HG03025 (cell line): ENCODE results near the gene EGR2.

Experiments used
- ATAC-seq: cut with Tn5 transposase; IDR thresholded peaks from one replicate; pipeline ENCODE4 v1.9.1; 2021; ENCODE audit warnings: mild to moderate bottlenecking, moderate library complexity; ENCODE audit not compliant: unreplicated experiment, low FRiP score

EGR2 gene

DNA sequence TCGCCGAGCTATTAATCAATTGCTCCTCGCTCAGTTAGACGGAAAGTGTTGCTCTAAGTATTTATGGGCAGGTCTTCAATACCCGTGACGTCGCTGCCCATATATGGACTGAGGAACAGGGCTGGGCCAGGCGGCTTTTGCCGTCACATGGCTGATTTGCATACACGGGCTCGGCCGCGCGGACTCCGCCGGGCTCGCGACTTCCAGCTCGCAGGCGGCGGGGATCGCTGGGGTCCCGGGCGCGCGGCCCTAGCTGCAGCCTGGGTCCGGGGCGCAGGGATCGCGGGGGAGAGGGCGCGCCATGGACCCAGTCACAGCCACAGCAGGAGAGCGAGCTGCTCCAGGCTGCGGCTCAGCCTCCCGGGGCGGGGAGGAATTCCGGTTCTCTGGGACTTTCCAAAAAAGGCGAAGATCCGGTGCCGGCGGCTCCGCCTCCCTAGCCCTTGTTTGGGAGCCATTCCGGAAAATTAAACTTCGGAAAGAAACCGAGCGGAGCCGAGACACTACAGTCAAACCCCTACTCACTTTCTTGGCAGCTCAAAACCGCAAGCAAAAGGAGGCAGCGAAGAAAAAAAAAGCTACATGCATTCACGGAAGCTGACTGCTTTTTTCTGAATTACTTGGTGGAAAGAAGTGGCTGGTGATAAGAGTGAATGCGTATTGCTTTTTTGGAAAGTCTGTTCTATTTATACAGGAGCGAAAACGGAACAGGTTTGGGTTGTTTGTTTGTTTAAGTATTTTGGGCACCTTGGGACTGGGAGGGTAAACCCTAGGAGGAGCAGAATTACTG, at the start of gene EGR2:
Gene EGR2 (minus strand): TSS at position 36 of the 790 bp plus-strand sequence. CDS start 337 bp downstream, outside the sequence.
- peak; percentile 72 for ATAC-seq

- no peak for ATAC-seq
Measured at GRCh38 chr10:62862447-62862846, 46.3 kb upstream of the EGR2 start.

- ATAC-seq = no peak
Measured at GRCh38 chr10:62861507-62861906, 45.3 kb upstream of the EGR2 start.

DNA sequence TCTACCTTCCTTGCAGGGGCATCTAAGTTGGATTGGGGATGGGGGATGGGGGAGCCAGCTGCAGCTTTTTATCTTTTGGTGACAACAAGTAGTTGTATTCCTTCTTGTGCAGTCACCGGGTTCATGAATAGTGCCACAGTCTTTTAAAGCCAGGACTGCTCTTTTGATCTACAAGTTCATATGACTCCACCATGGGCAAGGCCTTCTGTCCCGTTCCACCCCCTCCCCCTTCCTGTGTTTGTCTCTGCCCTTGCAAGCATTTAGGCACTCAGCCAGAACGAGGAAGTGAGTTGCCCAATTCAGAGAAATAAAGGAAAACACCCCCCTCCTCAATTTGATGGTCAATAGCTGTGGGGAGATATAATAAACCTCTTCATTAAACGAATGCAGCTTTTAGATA, 44.8 kb upstream of the EGR2 start:
- no peak for ATAC-seq

DNA sequence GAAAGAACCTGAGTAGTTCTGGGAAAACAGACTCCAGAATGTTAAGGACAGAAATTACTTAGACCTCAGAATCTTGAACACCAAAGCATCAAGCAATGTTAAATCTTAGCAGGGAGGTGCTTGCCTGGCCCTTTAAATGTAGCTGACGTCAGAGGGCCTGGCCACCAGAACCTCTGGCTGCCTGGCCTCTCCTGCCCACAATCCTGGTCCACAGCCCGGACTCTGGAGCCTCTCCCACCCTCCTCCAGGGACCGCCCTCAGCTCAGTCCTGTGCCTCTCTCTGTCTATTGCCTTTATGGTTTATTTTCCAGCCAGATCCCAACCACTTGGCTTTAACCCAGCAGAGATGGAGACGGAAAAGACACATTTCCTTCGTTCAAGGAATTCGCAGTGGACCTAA, 42.2 kb upstream of the EGR2 start:
- no peak for ATAC-seq

GRCh38 chr10:62856021-62856420, 39.9 kb upstream of the EGR2 start:
- ATAC-seq = no peak

- no peak for ATAC-seq
Measured at GRCh38 chr10:62853710-62854109, 37.5 kb upstream of the EGR2 start.

GRCh38 chr10:62852961-62853702, 37.0 kb upstream of the EGR2 start:
- ATAC-seq = peak; percentile 75

GRCh38 chr10:62851442-62851841, 35.3 kb upstream of the EGR2 start:
- no peak for ATAC-seq

DNA sequence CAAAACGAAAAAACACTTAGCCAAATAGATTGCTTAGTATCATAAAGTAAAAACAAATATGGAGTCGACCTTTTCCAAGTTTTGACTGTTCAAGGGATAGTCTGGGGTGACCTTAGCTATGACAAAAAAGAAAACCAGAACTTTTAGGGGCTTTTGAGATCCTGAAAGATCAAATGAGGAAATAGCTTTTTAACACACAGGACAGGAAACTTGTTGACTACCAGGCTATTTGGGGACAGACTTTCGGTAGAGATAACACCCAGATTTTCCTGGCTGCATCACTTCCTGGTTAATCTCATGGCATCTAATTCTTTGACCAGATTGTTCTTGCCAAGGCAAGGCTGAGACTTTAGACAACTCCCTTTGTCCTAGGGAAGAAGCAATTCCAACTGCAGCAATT, 34.5 kb upstream of the EGR2 start:
- ATAC-seq = no peak

DNA sequence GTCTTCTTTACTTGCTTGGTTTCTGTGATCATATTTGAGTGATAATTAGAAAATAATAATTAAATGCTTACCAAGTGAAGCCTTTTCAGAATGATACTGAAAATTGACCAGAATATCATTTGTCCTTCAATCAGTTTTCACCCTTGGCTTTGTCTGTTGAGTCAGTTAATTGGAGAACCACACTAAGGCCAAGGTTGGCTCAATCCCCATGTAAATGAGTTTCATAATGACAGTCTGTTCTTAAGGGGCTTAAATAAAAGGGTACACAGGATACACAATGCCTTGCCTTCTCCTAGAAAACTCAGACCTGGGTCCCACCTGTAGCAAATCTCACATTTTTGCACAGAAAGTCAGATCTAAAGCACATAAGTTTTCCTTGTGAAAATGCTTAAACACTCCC, 31.3 kb upstream of the EGR2 start:
- no peak for ATAC-seq

- ATAC-seq = no peak
Measured at GRCh38 chr10:62844280-62845011, 28.3 kb upstream of the EGR2 start.

- no peak for ATAC-seq
Measured at GRCh38 chr10:62843600-62843999, 27.4 kb upstream of the EGR2 start.

DNA sequence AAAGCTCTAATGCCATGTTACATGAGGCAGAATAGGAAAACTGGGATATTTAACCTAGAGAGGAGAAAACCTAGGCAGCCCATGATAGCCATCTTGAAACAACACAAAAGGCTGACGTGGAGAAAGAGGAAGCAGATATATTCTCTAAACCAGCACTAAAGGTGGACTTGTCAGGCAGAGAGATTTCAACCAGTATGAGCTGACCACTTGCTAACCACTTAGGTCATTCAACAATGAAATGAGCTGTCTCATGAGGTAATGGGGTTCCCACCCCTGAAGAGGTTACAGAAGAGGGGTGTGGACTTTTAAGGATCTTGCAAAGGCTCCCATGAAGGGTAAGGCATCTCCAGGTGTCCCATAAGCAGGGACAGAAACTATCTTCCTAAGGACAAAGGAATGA, 26.8 kb upstream of the EGR2 start:
- no peak for ATAC-seq

DNA sequence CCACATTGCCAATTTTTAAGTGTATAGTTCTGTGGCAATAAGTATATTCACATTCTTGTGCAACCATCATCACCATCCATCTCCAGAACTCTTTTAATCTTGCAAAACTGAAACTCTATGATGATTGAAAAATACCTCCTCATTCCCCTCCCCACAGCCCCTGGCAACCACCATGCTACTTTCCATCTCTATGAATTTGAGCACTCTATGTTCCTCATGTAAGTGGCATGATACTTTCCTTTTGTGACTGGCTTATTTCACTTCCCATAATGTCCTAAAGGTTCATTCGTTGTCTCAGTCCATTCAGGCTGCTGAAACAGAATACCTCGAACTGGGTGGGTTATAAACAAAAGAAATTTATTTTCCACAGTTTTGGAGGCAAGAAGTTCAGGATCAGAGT, 23.4 kb upstream of the EGR2 start:
- ATAC-seq = no peak

DNA sequence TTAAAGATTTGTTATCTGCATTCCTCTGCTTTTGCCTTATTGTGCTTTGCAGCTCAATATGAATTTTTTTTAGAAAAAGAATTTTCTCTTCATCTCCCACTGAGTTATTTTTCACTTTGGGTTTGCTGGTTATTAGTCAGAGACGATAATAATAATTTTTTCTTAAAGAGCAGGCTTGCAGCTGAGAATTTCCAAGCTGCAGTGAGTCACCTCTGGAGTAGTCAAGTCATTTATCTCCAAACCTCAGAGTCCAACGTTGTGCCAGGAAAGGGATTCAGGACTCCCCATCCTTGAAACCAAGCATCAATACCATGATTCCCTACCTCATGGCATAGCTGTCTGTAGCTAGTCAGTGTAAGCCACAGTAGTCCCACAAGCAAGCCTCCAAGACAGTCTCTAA, 15.2 kb upstream of the EGR2 start:
- ATAC-seq = no peak

DNA sequence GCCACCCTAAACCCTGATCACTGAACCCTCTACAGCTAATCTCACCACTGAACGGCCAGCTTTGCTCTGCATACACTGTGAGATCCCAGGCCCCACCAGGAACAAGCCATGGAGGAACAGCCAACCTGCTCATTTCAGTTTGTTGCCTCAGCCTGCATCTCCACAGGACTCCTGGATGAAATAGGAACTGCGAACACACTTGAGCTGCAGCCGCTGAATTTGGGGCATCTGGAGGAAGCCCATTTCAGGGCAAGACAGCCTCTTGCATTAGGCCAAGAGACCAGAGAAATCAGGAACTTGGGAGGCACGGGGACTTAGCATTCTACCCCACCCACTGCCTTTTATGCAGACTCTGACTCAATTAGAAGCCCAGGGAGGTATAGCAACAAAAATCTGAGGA, 14.5 kb upstream of the EGR2 start:
- no peak for ATAC-seq

- ATAC-seq = no peak
Measured at GRCh38 chr10:62829622-62830021, 13.5 kb upstream of the EGR2 start.

- ATAC-seq = no peak
Measured at GRCh38 chr10:62826273-62826672, 10.1 kb upstream of the EGR2 start.

DNA sequence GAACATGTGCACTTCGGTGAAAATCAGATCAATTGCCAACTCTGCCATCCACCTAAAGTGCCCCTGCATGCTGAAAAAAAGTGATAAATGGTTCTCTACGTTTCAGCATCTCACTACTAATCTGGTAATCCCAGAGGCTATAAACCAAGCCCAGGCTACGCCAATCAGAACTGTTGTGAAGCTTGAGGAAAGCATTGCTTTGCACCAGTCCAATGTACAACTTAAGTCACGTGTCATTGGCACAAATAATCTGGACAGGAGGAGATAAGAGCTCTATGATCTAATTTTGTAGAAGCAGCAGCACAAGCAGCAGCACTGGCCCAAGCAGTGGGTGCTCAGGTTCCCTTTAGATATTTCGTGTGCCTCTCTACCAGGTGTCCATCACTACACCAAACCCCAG, 4.4 kb upstream of the EGR2 start:
- no peak for ATAC-seq

GRCh38 chr10:62819141-62819920, 3.2 kb upstream of the EGR2 start:
- no peak for ATAC-seq
